Type B pancreatic cell (in vitro differentiated cells): ENCODE measurements around the gene NXPH2. TPM values are rescaled to one million over a fixed set of nuclear protein-coding genes. Genes with fewer than 3 reads are reported as not detected.

Experiments
- DNase-seq: peaks from one replicate; pipeline ENCODE4 v3.0.0; 2021; ENCODE audit warnings: mixed read lengths; ENCODE audit not compliant: unreplicated experiment; ENCODE audit errors: extremely low spot score
- H3K27ac Mint-ChIP-seq: 2 replicates; pipeline ENCODE4 v1.8.0; 2021; ENCODE audit warnings: mild to moderate bottlenecking, mixed read lengths
- H3K27me3 Mint-ChIP-seq: 2 replicates; pipeline ENCODE4 v1.8.0; 2021; ENCODE audit warnings: mixed read lengths
- H3K36me3 Mint-ChIP-seq: 2 replicates; pipeline ENCODE4 v1.8.0; 2021; ENCODE audit warnings: mixed read lengths
- H3K4me1 Mint-ChIP-seq: one replicate; pipeline ENCODE4 v1.8.0; 2021; ENCODE audit warnings: mixed read lengths; ENCODE audit not compliant: unreplicated experiment
- H3K4me3 Mint-ChIP-seq: 2 replicates; pipeline ENCODE4 v1.8.0; 2021; ENCODE audit warnings: mild to moderate bottlenecking, mixed read lengths
- H3K9me3 Mint-ChIP-seq: 2 replicates; pipeline ENCODE4 v1.8.0; 2021; ENCODE audit warnings: mixed read lengths
- total RNA-seq: library from RNA; stranded (reverse); gene quantifications from 2 replicates; pipeline ENCODE4 v1.2.1, GENCODE V29; 2021; ENCODE audit warnings: low replicate concordance
- TF ChIP-seq, protein P1 (sequence below): fragments of 200-600 bp; sonication (generic); conservative IDR thresholded peaks from 2 replicates; pipeline ENCODE4 v1.5.0; 2021; ENCODE audit warnings: antibody characterized with exemption, mild to moderate bottlenecking

Gene NXPH2
- total RNA-seq, 1 donor from 2014 or later = 5.0 TPM

DNA sequence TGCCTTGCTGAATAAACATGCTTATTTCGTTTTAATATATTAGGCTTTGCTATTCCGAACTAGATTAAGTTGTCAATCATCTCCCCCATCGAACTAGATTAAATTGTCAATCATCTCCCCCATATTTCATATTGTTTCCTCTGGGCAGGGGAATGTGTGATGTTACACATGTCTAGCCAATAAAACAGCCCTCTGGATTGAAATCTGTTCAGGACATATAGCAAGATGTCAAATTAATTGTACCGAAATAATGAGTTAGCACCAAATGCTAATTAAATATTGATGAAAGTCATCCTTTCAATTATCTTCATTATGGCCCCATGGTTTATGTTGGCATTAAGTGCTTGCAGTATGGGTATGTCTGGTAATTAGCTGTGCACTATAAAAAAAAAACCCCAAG, 143.1 kb downstream of the NXPH2 start:
- TF ChIP-seq, protein P1, sequence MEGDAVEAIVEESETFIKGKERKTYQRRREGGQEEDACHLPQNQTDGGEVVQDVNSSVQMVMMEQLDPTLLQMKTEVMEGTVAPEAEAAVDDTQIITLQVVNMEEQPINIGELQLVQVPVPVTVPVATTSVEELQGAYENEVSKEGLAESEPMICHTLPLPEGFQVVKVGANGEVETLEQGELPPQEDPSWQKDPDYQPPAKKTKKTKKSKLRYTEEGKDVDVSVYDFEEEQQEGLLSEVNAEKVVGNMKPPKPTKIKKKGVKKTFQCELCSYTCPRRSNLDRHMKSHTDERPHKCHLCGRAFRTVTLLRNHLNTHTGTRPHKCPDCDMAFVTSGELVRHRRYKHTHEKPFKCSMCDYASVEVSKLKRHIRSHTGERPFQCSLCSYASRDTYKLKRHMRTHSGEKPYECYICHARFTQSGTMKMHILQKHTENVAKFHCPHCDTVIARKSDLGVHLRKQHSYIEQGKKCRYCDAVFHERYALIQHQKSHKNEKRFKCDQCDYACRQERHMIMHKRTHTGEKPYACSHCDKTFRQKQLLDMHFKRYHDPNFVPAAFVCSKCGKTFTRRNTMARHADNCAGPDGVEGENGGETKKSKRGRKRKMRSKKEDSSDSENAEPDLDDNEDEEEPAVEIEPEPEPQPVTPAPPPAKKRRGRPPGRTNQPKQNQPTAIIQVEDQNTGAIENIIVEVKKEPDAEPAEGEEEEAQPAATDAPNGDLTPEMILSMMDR = no peak
- H3K9me3 Mint-ChIP-seq = no peaks in the 10 kb centered on the region
- H3K27me3 Mint-ChIP-seq = no peaks in the 10 kb centered on the region
- no peak overlapping the region for H3K4me3 Mint-ChIP-seq
- H3K36me3 Mint-ChIP-seq = no peaks in the 10 kb centered on the region
- no peaks in the 10 kb centered on the region for H3K4me1 Mint-ChIP-seq
- DNase-seq = no peak
- no peak overlapping the region for H3K27ac Mint-ChIP-seq

DNA sequence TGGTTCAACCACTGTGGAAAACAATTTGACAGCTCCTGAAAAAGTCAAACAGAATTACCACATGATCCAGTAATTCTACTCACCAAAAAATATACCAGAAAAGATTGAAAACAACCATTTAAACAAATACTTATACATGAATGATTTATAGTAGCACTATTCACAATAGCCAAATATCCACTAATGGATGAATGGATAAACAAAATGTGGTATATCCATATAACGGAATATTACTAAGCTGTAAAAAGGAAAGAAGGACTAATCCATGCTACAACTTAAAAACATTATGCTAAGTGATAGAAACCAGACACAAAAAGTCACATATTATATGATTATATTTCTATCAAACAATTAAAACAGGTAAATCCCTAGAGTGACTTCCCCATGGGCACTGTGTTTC, 147.1 kb downstream of the NXPH2 start:
- TF ChIP-seq, protein P1 = no peak
- no peak overlapping the region for H3K4me3 Mint-ChIP-seq
- DNase-seq = no peak
- no peaks in the 10 kb centered on the region for H3K27me3 Mint-ChIP-seq
- no peak overlapping the region for H3K27ac Mint-ChIP-seq
- no peaks in the 10 kb centered on the region for H3K4me1 Mint-ChIP-seq
- H3K9me3 Mint-ChIP-seq = no peaks in the 10 kb centered on the region
- H3K36me3 Mint-ChIP-seq = no peaks in the 10 kb centered on the region

DNA sequence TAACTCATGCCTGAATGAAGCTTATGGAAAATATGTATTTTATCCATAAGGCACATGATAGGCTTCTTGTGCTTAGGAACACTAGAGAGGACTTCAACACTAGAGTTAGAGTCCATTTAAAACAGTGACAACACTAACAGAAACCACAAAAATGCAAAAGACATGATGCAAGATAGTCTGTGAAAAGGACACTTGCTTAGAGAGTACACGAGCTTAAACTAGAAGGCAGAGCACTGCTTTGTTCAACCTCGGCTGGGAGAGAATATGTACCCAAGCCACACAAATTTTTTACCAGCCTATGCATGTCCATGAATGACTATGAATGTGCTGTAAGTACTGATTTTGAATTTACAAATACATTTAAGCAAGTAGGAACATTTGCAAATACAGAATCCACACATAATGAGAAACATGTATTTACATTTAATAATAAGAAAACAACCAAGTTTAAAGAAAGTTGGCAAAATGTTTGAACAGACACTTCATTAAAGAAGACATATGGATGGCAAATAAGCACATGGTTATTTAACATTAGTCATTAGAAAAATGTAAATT, 148.0 kb downstream of the NXPH2 start:
- no peak for DNase-seq
- Mint-ChIP-seq H3K4me3 (no peak overlapping the region), H3K9me3 (no peaks in the 10 kb centered on the region), H3K4me1 (no peaks in the 10 kb centered on the region), H3K36me3 (no peaks in the 10 kb centered on the region), H3K27me3 (peaks cover 4% of the 10 kb centered on the region), H3K27ac (no peak overlapping the region)
- TF ChIP-seq, protein P1 = no peak

DNA sequence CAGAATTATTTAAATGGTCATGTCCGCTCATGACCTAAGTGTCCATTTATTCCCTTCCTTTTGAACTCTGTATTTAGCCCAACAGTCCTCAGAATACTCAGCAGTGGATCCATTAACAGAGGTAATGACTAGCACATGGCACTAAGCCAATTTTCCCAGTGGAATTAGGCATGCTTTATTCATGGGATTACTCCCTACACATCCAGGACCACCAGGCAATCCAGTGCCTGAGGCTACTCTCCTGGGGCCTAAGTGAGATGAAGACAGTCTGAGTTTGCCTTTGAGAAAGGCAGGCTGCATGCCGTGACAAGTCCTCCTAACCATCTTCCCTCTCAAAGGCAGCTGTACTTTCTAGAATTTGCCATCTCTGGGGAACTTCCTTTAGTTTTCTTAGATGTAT, 150.0 kb downstream of the NXPH2 start:
- H3K27ac Mint-ChIP-seq = no peak overlapping the region
- H3K4me3 Mint-ChIP-seq = no peak overlapping the region
- DNase-seq = no peak
- H3K4me1 Mint-ChIP-seq = no peaks in the 10 kb centered on the region
- peaks cover 4% of the 10 kb centered on the region for H3K9me3 Mint-ChIP-seq
- H3K27me3 Mint-ChIP-seq = peaks cover 9% of the 10 kb centered on the region
- TF ChIP-seq, protein P1 = no peak
- H3K36me3 Mint-ChIP-seq = no peaks in the 10 kb centered on the region

DNA sequence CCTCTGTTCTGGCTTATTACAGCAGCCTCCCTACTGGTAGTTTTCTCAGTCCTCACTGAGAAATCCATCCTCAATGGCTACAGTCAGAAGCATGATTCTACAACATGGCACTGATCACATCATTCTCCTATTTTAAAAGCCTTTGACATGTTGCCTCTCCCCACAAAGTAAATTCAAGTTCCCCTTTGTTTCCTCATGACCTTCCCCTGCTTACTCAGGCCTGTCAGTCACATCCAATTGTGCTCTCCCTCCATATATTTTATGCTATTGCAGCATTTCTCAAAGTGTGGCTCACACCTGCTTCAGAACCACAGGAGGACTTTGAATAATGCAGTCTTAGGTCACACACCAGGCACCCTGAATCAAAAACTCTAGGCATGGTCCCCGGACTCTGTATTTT, 154.0 kb downstream of the NXPH2 start:
- H3K27ac Mint-ChIP-seq = peak overlapping the region; percentile 20

More for the DNA sequence above, 154.0 kb downstream of the NXPH2 start:
- Mint-ChIP-seq H3K27me3 (peaks cover 9% of the 10 kb centered on the region), H3K9me3 (peaks cover 9% of the 10 kb centered on the region), H3K36me3 (no peaks in the 10 kb centered on the region), H3K4me1 (peaks cover 9% of the 10 kb centered on the region), H3K4me3 (no peak overlapping the region)
- DNase-seq = no peak
- TF ChIP-seq, protein P1 = no peak
